ENCODE measurements around the gene NXF1.
"Not testable (repeated sequence)": the region's sequence is repeated elsewhere in the genome, so short reads cannot be mapped to it uniquely, and the experiment has no call there.

Gene NXF1

DNA sequence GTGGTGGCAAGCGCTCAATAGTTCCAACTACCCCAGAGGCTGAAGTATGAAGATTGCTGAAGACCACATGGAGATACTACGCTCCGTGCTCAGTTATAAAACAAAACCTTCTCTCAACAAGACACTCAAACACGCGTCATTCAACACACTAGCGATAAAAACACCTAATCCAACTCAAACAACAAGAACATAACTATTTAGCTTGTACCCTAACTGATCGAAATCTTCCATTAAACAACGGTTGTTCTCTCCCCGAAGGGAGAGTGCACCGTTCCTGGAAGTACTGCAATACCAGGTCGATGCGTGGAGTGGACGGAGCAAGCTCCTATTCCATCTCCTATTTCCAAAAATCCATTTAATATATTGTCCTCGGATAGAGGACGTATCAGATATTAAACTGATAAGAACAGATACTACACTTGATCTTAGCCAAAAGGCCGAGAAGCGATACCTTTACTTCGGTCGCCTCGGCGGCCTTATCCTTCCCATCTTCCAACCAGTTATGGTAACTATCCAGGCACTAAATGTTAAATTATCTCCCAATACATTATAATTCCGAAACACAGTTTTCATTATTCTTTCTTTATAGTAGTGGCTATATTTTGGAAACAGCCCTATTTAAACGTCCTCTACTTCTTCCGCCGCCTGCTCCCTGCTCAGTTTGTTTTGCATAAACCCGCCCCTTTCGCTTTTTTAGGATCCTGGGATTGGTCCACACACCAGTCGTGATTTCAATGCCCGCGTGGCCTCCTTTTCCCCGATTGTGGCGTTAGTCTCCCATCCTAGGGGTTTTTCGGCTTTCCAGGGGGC, 36.3 kb upstream of the NXF1 start:
- no peak for TF ChIP-seq CTCF (IDR thresholded peaks at IDR 0.05; ENCODE audit: borderline replicate concordance, control extremely low read depth, extremely low read depth, insufficient read depth, missing control alignments)
- peak; percentile 93 for DNase-seq (ENCODE audit: low spot score)
- in situ Hi-C loops (cut with MboI; ENCODE audit: low sequenced_read_pairs, unreplicated experiment) = no loop called here

DNA sequence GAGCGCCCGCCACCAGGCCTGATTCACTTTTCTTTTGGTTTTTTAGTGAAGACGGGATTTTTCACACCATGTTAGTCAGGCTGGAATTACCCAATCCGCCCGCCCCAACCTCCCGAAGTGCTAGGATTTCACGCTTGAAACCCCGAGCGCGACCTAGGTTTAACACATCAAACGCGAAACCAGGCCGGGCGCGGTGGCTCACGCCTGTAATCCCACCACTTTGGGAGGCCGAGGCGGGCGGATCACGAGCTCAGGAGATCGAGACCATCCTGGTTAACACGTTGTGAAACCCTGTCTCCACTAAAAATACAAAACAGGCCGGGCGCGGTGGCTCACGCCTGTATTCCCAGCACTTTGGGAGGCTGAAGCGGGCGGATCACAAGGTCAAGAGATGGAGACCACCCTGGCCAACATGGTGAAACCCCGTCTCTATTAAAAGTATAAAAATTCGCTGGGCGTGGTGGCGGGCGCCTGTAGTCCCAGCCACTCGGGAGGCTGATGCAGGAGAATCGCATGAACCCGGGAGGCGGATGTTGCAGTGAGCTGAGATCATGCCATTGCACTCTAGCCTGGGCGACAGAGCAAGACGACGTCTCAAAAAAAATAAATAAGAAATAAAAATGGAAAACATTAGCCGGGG, 35.6 kb upstream of the NXF1 start:
- DNase-seq (ENCODE audit: low spot score); in situ Hi-C loops (cut with MboI; ENCODE audit: low sequenced_read_pairs, unreplicated experiment): not testable (repeated sequence)

GRCh38 chr11:62839050-62839945, 34.1 kb upstream of the NXF1 start, which contains the start of gene WDR74:
TSS of gene WDR74 (minus strand) at chr11:62839590. CDS start at chr11:62839570, 20 bp downstream.
- in situ Hi-C loops (cut with MboI; ENCODE audit: low sequenced_read_pairs, unreplicated experiment) = no loop called here
- no peak for TF ChIP-seq CTCF (IDR thresholded peaks at IDR 0.05; ENCODE audit: borderline replicate concordance, control extremely low read depth, extremely low read depth, insufficient read depth, missing control alignments)
- DNase-seq (ENCODE audit: low spot score) = peak; percentile 90

GRCh38 chr11:62835336-62835735, 30.1 kb upstream of the NXF1 start:
- DNase-seq (ENCODE audit: low spot score) = no peak
- no peak for TF ChIP-seq CTCF (IDR thresholded peaks at IDR 0.05; ENCODE audit: borderline replicate concordance, control extremely low read depth, extremely low read depth, insufficient read depth, missing control alignments)
- in situ Hi-C loops (cut with MboI; ENCODE audit: low sequenced_read_pairs, unreplicated experiment) = no loop called here

DNA sequence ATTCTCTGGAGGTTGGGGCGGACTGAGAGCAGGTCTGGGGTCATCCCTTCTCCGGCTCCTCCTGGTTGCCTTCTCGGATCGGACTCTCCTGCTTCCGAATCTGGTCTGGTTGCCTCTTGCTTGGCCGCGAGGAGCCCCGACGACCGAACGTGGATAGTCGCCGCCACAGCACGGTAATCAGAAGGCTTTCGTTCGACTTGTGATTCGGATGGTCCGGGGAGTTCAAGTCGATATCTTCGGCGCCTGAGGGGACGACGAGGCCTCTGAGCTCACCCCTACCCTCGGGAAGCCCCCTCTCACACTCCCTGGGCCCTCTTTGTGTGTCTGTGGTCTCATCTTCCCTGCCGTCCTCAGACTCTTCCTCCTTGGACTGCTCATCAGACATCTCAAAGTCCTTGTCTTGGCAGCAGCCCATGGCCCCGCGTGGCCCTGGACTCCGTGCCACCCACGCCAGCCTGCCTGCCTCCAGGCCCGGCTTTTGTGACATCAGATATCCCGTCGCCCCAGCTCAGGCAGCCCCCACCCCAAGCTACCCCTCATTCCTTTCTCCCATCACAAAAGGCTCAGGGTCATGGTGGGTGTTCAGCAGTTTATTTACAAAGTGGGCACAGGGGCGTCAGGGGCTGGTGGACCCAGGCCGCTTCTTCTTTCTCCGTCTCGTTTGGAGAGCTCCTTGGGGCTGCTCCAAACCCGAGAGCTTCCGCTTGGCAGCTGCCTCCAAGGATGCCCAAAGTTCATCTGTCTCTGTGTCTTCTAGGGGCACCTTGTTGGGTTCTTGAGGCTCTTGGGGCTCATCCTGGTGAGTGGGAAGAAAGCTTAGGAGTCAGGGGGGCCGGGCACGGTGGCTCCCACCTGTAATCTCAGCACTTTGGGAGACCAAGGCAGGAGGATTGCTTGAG, 27.3 kb upstream of the NXF1 start, which contains the start of gene TEX54:
TEX54 (minus strand) TSS at position 506 of the 899 bp plus-strand sequence.
- DNase-seq (ENCODE audit: low spot score) = no peak
- no peak for TF ChIP-seq CTCF (IDR thresholded peaks at IDR 0.05; ENCODE audit: borderline replicate concordance, control extremely low read depth, extremely low read depth, insufficient read depth, missing control alignments)
- in situ Hi-C loops (cut with MboI; ENCODE audit: low sequenced_read_pairs, unreplicated experiment) = no loop called here

GRCh38 chr11:62831520-62832335, 26.5 kb upstream of the NXF1 start, which contains the start of gene STX5:
TSS of gene STX5 (minus strand) at chr11:62832051. CDS start at chr11:62831243, 808 bp downstream.
- in situ Hi-C loops (cut with MboI; ENCODE audit: low sequenced_read_pairs, unreplicated experiment) = no loop called here
- no peak for TF ChIP-seq CTCF (IDR thresholded peaks at IDR 0.05; ENCODE audit: borderline replicate concordance, control extremely low read depth, extremely low read depth, insufficient read depth, missing control alignments)
- peak; percentile 98 for DNase-seq (ENCODE audit: low spot score)

All from GM13976 (cell line).